ENCODE measurements around the gene TLNRD1. TPM values are rescaled to one million over a fixed set of nuclear protein-coding genes. Genes with fewer than 3 reads are reported as not detected.

The TLNRD1 gene
- total RNA-seq, 1 experiment from 2014 or later, result 22.5 TPM

DNA sequence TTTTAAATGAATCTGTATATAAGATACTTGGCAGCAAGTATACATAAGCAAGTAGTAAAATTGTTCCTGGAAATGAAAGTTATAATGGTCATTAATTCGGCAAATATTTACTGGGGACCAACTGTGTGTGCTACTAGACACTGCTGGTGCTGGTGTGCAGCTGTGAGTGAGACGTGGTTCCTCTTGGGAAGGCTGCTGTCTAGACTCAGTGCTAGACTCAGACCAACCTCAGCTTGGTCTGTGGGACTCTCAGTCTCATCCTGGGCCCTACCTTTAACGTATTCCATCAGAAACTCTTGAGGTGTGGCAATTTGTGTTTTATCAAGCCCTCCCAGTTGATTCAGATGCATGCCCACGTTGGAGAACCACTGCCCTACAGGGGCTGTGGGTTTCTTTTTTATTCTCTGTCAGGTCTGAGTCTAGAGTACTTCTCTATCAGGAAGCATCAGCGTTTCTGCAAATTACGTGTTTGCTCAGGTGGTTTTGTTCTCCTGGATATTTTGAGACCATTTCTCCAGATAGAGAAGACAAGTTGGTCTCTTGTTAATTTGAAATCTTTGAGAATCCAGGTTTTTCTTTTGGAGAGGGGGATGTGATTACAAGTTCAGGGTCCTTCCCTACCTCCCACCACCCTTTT is 6.8 kb downstream of the TLNRD1 start:
- Histone ChIP-seq H3K4me1 (ENCODE audit: control insufficient read depth in 1 of 2, insufficient read depth in 2 of 2, low read length in 2 of 2) (peaks cover 1 to 5% of the 10 kb centered on the region in 2 experiments; a peak in 2 of 4 replicates), H3K9me3 (ENCODE audit: control insufficient read depth in 1 of 2, insufficient read depth in 1 of 2, low read depth in 1 of 2, low read length in 2 of 2) (no peaks in the 10 kb centered on the region), H4K20me1 (ENCODE audit: insufficient read depth) (no peaks in the 10 kb centered on the region), H3K4me3 (replicated peaks in 1 of 2; ENCODE audit: low read depth in 1 of 2, low read length in 2 of 2) (no peak overlapping the region), H3K79me2 (ENCODE audit: insufficient read depth, low read length) (peaks cover 24% of the 10 kb centered on the region), H3K4me2 (ENCODE audit: low read length) (no peak overlapping the region), H3K9me2 (ENCODE audit: insufficient read depth) (no peaks in the 10 kb centered on the region), H2AFZ (ENCODE audit: low read depth, low read length, poor library complexity, severe bottlenecking) (no peak overlapping the region), H3K36me3 (ENCODE audit: control insufficient read depth in 1 of 2, insufficient read depth in 2 of 2, low read length in 2 of 2) (peaks cover 0 to 7% of the 10 kb centered on the region in 2 experiments; a peak in 1 of 4 replicates), H3K9ac (ENCODE audit: low read length) (no peak overlapping the region), H3K27me3 (ENCODE audit: insufficient read depth, low read length) (no peaks in the 10 kb centered on the region), H3K27ac (ENCODE audit: low read depth, low read length) (no peak overlapping the region)
- BruUV-seq (replicated peaks), result no TSS peak
- ChIA-PET RAD21 (ENCODE audit: low non-redundant PET in 1 of 2, low total read pairs in 2 of 2, uncharacterized antibody in 2 of 2, unreplicated experiment in 2 of 2) (no interaction called here), POLR2A (no interaction called here), CTCF (interaction anchor here (0.8 kb wide), 1 partner anchor 258 kb away, joined by 4 read pairs; no protein-coding TSS in a partner anchor)
- ATAC-seq (no peak), DNase-seq (ENCODE audit: low read depth, low spot score) (no peak)
- TF ChIP-seq CEBPB (IDR thresholded peaks at IDR 0.05; ENCODE audit: low read depth), result no peak
- no peak for TF ChIP-seq EZH2 (IDR thresholded peaks at IDR 0.05)
- TF ChIP-seq SIN3A (IDR thresholded peaks at IDR 0.05; ENCODE audit: low read depth), result no peak
- TF ChIP-seq, protein P1, sequence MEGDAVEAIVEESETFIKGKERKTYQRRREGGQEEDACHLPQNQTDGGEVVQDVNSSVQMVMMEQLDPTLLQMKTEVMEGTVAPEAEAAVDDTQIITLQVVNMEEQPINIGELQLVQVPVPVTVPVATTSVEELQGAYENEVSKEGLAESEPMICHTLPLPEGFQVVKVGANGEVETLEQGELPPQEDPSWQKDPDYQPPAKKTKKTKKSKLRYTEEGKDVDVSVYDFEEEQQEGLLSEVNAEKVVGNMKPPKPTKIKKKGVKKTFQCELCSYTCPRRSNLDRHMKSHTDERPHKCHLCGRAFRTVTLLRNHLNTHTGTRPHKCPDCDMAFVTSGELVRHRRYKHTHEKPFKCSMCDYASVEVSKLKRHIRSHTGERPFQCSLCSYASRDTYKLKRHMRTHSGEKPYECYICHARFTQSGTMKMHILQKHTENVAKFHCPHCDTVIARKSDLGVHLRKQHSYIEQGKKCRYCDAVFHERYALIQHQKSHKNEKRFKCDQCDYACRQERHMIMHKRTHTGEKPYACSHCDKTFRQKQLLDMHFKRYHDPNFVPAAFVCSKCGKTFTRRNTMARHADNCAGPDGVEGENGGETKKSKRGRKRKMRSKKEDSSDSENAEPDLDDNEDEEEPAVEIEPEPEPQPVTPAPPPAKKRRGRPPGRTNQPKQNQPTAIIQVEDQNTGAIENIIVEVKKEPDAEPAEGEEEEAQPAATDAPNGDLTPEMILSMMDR (IDR thresholded peaks at IDR 0.05 in 2 of 3, conservative IDR thresholded peaks at IDR 0.05 in 1 of 3; ENCODE audit: borderline replicate concordance in 1 of 3, insufficient read depth in 1 of 3, low read depth in 2 of 3, low read length in 2 of 3), result no peak
- TF ChIP-seq FOSL1 (IDR thresholded peaks at IDR 0.05; ENCODE audit: low read depth), result no peak
- no peak for TF ChIP-seq SP1 (IDR thresholded peaks at IDR 0.05; ENCODE audit: low read depth)
- TF ChIP-seq TCF7L2 (IDR thresholded peaks at IDR 0.05; ENCODE audit: borderline replicate concordance, extremely low read depth, insufficient read depth, insufficient read length), result no peak
- no peak for TF ChIP-seq JUND (IDR thresholded peaks at IDR 0.05)
- no peak for TF ChIP-seq EZH2phosphoT487 (IDR thresholded peaks at IDR 0.05; ENCODE audit: borderline replicate concordance)
- no peak for TF ChIP-seq ELF1 (IDR thresholded peaks at IDR 0.05; ENCODE audit: borderline replicate concordance, low read depth)
- TF ChIP-seq, protein P2, sequence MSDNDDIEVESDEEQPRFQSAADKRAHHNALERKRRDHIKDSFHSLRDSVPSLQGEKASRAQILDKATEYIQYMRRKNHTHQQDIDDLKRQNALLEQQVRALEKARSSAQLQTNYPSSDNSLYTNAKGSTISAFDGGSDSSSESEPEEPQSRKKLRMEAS (IDR thresholded peaks at IDR 0.05), result no peak
- no peak for TF ChIP-seq ZNF274 (IDR thresholded peaks at IDR 0.05; ENCODE audit: low read depth, low read length)
- no peak for TF ChIP-seq EGR1 (IDR thresholded peaks at IDR 0.05; ENCODE audit: low read depth)
- intact Hi-C loops (cut with micrococcal nuclease), result no loop called here

Measured in HCT116 (cell line).